Retinal pigment epithelial cell (primary cell): ENCODE results near the gene DHRSX.

Experiments
- DNase-seq: peaks from one replicate; pipeline ENCODE4 v3.0.0-alpha.2; 2010; ENCODE audit warnings: low read depth
- H3K4me3 ChIP-seq: 2 replicates; pipeline ENCODE4 v1.5.1; 2011; ENCODE audit warnings: mild to moderate bottlenecking, low read length, control low read depth, moderate library complexity
- CTCF ChIP-seq: conservative IDR thresholded peaks from 2 replicates; pipeline ENCODE4 v1.5.1; 2011; ENCODE audit warnings: low read depth, low read length, control low read depth, inconsistent platforms

Gene DHRSX

DNA sequence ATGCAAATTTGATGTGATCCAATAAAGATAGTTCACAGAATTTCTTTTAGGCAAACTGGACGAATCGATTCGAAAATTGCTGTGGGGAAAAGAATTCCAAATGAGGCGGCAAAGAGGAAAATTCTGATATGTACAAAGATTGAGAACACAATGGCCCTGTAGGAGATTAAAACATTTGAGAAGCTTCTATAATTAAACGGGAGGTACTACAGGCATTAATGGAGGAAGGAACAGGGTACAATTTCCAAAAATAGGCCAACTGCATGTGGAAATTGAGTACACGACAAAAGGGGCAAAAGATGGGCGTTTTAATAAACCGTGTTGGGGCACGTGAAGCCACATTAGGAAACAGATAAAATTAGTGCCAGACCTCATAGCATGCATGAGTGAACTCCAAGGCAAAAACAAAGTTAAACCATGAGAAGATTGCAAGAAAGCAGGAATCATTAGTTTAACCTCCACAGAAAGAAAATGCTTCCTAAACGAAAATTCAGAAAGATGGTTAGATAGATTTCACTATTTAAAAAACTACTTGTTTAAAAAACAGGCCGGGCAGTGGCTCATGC, 68.4 kb downstream of the DHRSX start:
- no peak for DNase-seq
- H3K4me3 ChIP-seq = no peak overlapping the region

GRCh38 chrX:2430265-2430825, 70.4 kb downstream of the DHRSX start:
- H3K4me3 ChIP-seq = no peak overlapping the region
- no peak for TF ChIP-seq CTCF
- DNase-seq = no peak

More for the DNA sequence above, 68.4 kb downstream of the DHRSX start:
- no peak for TF ChIP-seq CTCF

DNA sequence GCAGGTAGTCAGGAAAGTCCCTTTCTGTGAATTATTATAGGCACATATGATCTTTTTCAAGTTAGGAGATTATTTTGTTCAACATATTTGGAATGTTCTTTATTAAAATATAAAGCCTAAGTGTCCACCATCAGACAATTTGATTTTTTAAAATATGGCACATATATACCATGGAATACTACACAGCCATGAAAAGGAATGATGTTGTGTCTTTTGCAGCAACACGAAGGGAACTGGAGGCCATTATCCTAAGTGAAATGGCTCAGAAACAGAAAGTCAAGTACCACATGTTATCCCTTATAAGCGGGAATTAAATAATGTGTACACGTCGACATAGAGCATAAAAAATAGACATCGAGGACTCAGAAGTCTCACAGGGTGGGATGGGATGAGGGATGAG, 73.0 kb downstream of the DHRSX start:
- DNase-seq = no peak
- no peak overlapping the region for H3K4me3 ChIP-seq
- no peak for TF ChIP-seq CTCF

DNA sequence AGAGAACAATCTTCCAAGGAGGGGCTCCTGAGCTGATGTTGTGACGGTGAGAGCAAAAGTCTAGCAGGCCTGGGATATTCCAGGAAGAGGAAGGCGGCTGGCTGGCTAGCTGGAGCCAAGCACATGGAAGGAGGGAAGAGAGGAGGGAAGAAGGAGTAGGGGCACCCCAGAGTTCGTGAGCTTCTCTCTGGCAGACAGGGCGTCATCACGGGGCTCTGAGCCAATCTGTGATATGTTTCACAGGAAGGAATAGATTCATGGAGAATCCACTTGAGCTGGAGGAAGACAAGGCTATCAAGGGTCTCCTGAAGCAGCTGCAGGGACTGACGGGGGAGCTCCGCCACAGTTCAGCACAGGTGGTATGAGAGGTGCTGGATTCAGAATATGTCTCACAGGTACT, 73.6 kb downstream of the DHRSX start:
- H3K4me3 ChIP-seq = no peak overlapping the region
- DNase-seq = no peak
- no peak for TF ChIP-seq CTCF

GRCh38 chrX:2426289-2426882, 74.4 kb downstream of the DHRSX start:
- H3K4me3 ChIP-seq = no peak overlapping the region
- DNase-seq = no peak
- TF ChIP-seq CTCF = no peak

- DNase-seq = peak; percentile 74
- no peak overlapping the region for H3K4me3 ChIP-seq
- TF ChIP-seq CTCF = peak; percentile 20
Measured at GRCh38 chrX:2425286-2426071, 75.3 kb downstream of the DHRSX start.

DNA sequence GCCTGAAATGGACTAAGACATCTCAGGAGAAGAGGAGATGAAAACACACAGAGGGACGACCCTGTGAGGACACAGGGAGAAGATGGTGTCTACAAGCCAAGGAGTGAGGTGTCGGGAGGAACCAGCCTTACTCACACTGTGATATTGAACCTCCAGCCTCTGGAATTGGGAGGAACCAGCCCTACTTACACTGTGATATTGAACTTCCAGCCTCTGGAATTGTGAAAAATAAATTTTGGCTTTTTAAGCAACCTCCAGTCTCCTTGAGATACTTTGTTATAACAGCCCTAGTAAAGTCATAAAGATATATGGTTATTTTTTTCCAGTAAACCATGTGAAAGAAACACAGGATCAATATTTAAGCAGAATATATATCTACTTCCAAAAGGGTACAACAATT, 76.5 kb downstream of the DHRSX start:
- H3K4me3 ChIP-seq = no peak overlapping the region
- no peak for TF ChIP-seq CTCF
- no peak for DNase-seq
